Measurements from ENCODE around the gene PRKCE. TPM values are rescaled to one million over a fixed set of nuclear protein-coding genes. Genes with fewer than 3 reads are reported as not detected.

Gene PRKCE
- total and polyA plus RNA-seq, 2 donors (not counting 3 experiments of a cell fraction or from before 2014, with no cell fraction given): 27.9 to 33.9 TPM

DNA sequence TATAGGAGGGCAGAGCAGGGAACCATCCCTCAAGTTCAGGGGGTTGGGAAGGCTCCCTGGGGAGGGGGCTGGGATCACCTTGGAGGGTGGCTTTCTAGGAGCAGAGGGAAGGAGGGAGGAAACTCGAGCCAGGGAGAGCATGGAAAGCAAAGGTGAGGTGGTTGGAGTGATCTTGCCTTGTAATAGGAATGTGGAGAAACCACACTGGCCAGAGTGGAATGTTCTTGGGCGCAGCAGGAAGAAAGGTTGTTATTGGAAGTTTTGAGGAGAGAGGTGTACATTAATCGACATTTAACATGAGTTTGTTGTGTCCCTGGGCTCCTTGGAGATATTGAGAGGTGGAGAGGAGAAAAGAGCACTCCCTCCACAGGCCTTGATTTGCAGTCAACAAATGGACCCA, 272.2 kb downstream of the PRKCE start:
- CTCF ChIA-PET: no interaction called here
- Histone ChIP-seq H3K9ac (replicated peaks; ENCODE audit: extremely low read depth, insufficient read depth, low read length) (no peak overlapping the region), H4K20me1 (replicated peaks; ENCODE audit: control insufficient read depth, extremely low read depth, insufficient read depth, low read length) (no peaks in the 10 kb centered on the region), H3K27me3 (ENCODE audit: control insufficient read depth in 2 of 2, insufficient read depth in 2 of 2, low read length in 2 of 2) (no peaks in the 10 kb centered on the region), H3K27ac (ENCODE audit: insufficient read depth, low read depth, low read length) (no peak overlapping the region), H3K9me1 (replicated peaks; ENCODE audit: control insufficient read depth, extremely low read depth, insufficient read depth, low read length) (no peaks in the 10 kb centered on the region), H2AFZ (ENCODE audit: low read depth, low read length) (no peak overlapping the region), H3K36me3 (ENCODE audit: control insufficient read depth in 2 of 2, extremely low read depth in 1 of 2, insufficient read depth in 2 of 2, low read length in 2 of 2) (no peaks in the 10 kb centered on the region), H3K4me1 (ENCODE audit: control insufficient read depth, extremely low read depth, insufficient read depth, low read length) (peaks cover 9% of the 10 kb centered on the region), H3K4me3 (replicated peaks in 1 of 3; ENCODE audit: insufficient read depth in 1 of 3, low read depth in 1 of 3, low read length in 3 of 3) (no peak overlapping the region), H3K4me2 (ENCODE audit: insufficient read depth, low read length) (no peak overlapping the region), H3K79me2 (ENCODE audit: control insufficient read depth, insufficient read depth, low read length) (no peaks in the 10 kb centered on the region), H3K9me3 (replicated peaks; ENCODE audit: control insufficient read depth, insufficient read depth, low read length) (no peaks in the 10 kb centered on the region)
- no TSS peak for BruUV-seq (replicated peaks)
- POLR2A ChIA-PET: no interaction called here
- TF ChIP-seq GATA2 (IDR thresholded peaks at IDR 0.05; ENCODE audit: insufficient read depth, insufficient read length, low read depth, low read length) (no peak), POLR2A (IDR thresholded peaks at IDR 0.05; ENCODE audit: low read depth, low read length) (no peak), FOS (IDR thresholded peaks at IDR 0.05; ENCODE audit: borderline replicate concordance, insufficient read depth, low read length) (no peak), POLR2AphosphoS5 (IDR thresholded peaks at IDR 0.05; ENCODE audit: insufficient read depth, low read depth, low read length) (no peak), EZH2 (IDR thresholded peaks at IDR 0.05; ENCODE audit: borderline replicate concordance, low read depth, low read length, severe bottlenecking) (no peak), JUN (IDR thresholded peaks at IDR 0.05; ENCODE audit: borderline replicate concordance, insufficient read depth, insufficient read length, low read depth) (no peak), MYC (IDR thresholded peaks at IDR 0.05; ENCODE audit: low read depth, low read length) (no peak)
- TF ChIP-seq, protein P1, sequence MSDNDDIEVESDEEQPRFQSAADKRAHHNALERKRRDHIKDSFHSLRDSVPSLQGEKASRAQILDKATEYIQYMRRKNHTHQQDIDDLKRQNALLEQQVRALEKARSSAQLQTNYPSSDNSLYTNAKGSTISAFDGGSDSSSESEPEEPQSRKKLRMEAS (IDR thresholded peaks at IDR 0.05; ENCODE audit: insufficient read depth, insufficient read length): no peak
- TF ChIP-seq, protein P2, sequence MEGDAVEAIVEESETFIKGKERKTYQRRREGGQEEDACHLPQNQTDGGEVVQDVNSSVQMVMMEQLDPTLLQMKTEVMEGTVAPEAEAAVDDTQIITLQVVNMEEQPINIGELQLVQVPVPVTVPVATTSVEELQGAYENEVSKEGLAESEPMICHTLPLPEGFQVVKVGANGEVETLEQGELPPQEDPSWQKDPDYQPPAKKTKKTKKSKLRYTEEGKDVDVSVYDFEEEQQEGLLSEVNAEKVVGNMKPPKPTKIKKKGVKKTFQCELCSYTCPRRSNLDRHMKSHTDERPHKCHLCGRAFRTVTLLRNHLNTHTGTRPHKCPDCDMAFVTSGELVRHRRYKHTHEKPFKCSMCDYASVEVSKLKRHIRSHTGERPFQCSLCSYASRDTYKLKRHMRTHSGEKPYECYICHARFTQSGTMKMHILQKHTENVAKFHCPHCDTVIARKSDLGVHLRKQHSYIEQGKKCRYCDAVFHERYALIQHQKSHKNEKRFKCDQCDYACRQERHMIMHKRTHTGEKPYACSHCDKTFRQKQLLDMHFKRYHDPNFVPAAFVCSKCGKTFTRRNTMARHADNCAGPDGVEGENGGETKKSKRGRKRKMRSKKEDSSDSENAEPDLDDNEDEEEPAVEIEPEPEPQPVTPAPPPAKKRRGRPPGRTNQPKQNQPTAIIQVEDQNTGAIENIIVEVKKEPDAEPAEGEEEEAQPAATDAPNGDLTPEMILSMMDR (IDR thresholded peaks at IDR 0.05; ENCODE audit: extremely low read depth in 1 of 2, insufficient read depth in 1 of 2, low read depth in 1 of 2, low read length in 2 of 2): no peak
- dilution Hi-C loops (cut with MboI; ENCODE audit: extremely low pct_ligation_motif_present, low sequenced_read_pairs): no loop called here
- FAIRE-seq (no peak), DNase-seq (ENCODE audit: low read depth, low spot score) (no peak)
- intact Hi-C loops (cut with micrococcal nuclease): no loop called here
